ENCODE data around the gene CADPS.

GRCh38 chr3:62771331-62772072, 103.7 kb downstream of the CADPS start:
- no peak for TF ChIP-seq CTCF (IDR thresholded peaks at IDR 0.05; ENCODE audit: poor library complexity)
- TF ChIP-seq EZH2 (IDR thresholded peaks at IDR 0.05; ENCODE audit: borderline replicate concordance), result no peak
- TF ChIP-seq EZH2phosphoT487 (IDR thresholded peaks at IDR 0.05; ENCODE audit: low read depth, severe bottlenecking, unreplicated experiment), result no peak

Data from hepatocyte (in vitro differentiated cells).